ENCODE measurements around the gene ENOX1.
"Not testable (repeated sequence)": the region's sequence is repeated elsewhere in the genome, so short reads cannot be mapped to it uniquely, and the experiment has no call there.

ENOX1 gene

DNA sequence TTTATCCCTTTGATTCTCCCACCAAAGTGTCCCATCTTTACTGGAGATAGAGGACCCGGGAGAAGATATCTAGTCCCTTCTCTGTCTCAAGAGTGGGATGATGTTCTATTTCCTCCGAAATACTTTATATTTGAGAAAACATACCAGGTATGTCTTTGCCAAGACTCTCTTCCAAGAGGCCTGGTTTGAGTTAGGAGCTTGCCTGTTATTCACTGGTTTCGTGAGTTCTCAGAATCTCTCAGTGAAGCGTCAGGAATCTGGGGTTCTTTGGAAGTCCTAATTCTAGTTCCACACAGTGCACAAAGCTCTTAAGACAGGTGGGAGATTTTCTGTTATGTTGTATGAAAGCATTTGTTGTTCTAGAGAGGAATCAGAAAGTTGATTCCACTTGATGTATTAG, 581.4 kb downstream of the ENOX1 start:
- DNase-seq (ENCODE audit: low read depth) = no peak

DNA sequence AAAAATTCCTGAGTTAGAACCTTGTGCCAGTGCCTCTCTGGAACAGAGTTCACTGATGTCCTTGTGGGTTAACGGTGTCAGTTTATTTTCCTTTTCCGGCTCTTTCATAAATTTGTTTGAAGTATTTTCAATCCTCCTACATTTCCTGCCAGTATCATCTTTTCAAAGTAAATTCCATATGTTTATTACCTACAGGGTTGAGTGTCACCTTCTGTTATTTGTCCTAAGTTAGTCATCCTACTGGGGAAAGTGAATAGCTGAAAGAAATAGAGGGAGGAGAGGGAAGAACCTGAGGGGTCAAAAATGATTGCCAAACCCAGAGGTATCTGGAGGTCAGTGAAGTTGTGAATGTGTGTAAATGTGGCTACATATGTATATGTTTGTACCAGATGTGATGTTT, 582.2 kb downstream of the ENOX1 start:
- DNase-seq (ENCODE audit: low read depth) = no peak

DNA sequence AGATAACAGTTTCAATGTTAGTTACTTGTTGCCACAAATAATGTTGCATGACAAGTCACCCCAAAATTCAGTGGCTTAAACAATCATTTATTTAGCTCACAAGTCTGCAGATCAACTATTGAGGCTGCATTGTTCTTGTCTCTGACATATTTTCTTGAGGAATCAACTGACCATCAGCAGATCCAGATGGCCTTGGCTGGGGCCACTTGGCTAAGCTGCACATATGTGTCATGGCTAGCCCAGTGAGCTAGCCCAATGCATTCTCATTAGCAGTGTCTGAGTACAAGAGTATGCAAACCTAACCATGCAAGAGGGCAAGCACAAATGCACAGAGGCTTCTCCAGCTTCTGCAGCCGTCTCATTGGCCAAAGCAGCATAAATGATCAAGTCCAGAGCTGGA, 583.0 kb downstream of the ENOX1 start:
- no peak for DNase-seq (ENCODE audit: low read depth)

DNA sequence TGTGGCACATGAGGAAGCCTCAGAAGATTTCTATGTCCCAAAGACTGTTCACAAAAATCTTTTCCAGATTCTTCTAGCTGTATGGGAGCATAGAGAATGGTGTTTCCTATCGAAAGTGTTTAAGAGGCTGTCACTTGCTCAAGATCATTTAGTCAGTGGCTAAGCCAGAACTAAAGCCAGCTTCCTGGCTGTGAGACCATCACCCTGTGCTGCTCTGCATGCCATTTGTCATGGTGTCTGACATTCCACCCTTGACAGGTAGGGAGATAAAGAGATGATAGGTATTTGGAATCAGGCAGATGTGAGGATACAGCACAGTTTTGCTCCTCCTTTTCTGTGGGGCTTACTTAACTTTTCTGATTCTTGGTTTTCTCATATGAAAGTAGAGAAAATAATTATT, 586.0 kb downstream of the ENOX1 start:
- no peak for DNase-seq (ENCODE audit: low read depth)

DNA sequence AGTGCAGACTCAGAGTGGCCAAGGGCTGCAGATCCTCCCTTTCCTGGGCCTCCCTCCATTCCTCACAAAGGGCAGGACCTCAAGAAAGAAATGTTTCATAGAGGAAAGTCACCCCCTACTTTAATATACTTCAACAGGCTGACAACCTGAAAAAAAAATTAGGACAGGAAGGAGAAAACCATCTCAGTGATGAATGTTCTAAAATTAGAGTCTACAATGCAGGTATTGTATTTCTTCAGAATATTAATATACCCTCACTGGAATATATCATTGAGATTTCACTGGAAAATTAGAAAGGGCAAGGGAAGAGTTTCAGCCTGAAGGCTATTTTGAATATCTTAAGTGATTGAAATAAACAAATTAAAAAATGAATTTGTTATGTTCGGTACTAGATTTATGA, 586.5 kb downstream of the ENOX1 start:
- no peak for DNase-seq (ENCODE audit: low read depth)

DNA sequence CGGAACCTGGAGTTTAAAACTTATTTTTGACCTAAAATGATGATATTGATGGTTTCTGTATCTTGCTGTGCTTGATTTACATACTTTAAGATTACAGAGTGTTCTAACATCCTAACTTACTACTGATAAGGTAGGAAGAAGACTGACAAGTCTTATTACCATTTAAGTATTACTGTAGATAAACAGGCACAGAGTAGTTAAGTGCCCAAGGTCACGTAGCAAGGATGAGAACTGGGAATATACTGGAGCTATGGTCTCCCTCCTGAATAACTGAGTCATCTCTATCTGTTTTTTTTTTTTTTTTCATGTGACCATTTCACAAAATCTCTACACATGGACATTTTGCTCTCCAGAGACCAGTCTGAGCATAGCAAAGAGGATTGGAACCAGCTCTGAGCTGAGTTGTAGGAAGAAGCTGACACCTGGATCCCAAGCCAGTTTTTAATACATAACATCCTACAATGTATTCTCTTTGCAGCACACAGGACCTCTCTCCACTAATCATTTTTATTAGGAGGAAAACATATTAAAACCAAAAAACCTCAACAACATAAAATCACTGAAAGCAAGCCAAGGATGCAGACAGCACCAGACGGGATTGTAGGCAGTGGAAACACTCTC, 589.9 kb downstream of the ENOX1 start:
- no peak for DNase-seq (ENCODE audit: low read depth)

DNA sequence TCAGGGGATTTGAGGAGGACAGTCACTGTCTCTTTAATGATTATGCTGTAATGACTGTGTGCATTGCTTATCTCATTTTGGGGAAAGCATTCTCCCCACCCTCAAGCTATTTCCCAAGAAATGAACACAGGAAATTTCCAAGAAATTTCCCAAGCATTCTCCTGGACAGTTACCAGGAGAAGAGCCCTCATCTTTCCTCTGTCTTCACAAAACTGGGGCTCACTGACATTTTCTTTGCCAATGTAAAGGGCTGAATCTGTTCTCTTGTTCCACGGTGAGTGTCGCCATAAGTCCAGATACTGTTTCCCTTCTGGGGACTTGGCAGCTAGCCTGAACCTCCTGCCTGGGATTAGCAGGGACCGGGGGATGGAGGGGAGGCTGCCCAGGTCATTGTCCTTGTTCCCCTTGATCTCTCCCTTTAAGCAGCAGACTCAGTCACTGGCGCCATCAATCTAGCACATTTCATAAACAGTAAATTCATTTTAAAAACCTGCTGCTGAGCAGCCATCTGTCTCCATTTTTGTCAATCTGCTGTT, 590.6 kb downstream of the ENOX1 start:
- no peak for DNase-seq (ENCODE audit: low read depth)

DNA sequence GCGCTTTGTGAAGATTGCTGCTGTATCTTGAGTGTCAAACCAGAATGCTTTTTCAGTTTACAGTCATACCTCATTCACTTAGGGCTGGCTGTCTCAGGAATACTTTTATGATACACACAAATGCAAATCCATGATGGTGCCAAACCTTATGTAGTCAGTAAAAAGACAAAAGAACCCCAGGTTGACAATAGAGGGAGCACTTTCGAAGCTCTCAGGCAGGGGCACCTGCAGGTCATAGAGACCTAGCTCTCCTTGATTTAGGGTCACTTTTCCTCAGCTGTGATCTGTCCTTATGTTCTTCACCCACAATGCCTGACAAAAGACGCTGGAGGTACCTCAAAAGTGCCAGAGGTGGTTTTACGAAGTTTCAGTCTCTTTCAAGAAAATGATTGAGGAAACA, 591.2 kb downstream of the ENOX1 start:
- DNase-seq (ENCODE audit: low read depth) = no peak

DNA sequence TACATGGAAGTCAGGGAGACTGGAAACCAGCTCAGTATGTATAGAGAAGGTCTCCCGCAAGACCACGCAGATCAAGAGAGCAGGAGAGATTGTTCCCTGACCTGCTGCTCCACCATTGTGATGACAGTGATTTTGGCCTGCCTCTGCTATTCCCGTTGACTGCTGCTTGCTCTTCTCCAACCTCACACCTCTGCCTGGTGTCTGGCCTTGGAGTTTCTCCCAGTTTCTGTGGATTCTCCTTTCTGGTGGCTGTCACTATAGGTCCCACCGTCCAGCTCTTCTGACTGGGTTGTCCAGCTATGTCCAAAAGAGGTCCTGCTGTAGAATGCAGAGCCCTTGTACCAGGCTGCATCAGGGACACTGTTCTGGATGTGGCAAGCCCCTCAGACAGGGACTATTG, 591.7 kb downstream of the ENOX1 start:
- DNase-seq (ENCODE audit: low read depth) = no peak

DNA sequence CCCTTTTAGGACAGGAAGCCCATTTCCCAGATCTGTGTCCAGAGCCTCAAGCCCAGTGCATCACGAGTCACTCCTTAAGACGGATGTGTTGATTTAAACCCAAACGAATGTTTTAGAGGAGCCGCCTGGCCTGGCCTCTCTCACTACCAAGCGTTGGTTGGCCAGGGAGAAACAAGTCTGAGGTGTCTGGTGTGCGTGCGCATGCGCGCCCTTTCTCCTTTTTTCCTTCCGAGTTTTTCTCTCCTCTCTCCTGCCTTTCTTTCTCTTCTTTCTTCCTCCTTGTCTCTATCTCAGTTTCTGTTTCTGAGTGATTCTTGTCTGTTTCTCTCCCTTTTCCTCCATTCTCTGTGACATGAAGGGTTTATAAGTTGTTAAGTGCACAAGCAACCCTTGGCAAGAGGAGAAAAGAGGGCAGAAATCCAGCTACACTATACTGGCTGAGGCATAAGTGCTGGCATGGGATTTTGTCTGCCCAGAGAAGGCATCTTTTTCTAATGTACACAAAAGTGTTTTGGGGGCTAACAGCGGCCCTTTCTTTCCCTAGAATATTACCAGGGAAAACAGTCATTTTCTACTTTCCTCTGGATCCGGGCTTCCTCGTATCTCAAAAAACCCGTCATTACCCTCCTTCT, 592.9 kb downstream of the ENOX1 start:
- no peak for DNase-seq (ENCODE audit: low read depth)

DNA sequence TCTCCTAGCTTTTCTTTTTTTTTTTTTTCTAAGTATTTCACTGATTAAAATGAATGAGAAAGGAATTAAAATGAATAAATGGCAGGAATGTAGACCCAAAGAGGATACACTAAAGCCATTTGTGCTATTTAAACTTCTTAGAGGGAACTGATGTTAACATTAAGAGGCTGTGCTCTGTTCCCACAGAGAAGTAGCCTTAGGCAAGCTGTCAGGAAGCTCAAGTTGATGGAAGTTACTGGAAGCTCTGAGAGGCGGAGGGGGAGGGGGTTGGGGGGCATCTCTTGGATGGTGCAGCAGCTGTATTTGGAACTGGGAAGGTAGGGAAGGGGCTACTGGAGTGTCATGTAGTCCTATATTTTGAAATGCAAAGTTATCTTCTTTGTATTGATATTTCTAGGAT, 595.2 kb downstream of the ENOX1 start:
- DNase-seq (ENCODE audit: low read depth) = no peak

DNA sequence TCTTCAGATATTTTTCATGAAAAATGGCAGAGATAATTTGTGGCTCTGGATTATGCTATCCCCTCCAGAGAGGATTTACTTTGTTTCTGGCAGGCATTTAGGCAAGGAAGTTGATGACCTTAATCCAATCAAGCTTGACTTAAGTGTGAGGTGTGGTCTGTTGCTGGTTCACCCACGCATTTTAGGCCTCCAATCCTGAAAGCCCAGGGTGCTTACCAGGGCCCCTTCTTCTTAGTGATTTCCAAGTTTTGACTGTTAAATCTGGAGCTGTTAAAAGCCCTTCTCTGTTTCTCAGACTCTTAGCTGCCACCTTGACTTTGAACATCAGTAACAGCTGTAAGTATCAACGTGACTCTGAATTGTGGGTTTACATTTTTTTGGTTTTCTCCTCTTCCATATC, 601.5 kb downstream of the ENOX1 start:
- no peak for DNase-seq (ENCODE audit: low read depth)

DNA sequence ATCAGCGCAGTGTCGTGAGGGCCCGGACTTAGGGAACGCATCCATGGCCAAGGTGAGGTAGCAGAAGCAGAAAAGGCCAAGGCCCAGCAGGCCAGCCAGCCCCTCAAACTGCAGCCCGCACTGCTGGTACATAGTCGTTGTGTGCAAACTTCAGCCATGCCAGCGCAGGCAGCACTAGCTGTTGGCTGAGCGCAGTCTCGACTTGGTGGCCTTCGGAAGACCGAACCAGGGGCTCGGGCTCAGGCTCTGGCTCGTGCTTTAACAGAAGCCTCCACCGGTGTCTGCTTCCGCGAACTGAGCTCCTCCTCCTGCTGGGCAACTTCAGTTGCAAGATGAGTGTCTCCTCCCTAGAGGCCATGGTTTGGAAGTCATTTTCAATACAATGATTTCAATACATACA, 605.9 kb downstream of the ENOX1 start:
- no peak for DNase-seq (ENCODE audit: low read depth)

DNA sequence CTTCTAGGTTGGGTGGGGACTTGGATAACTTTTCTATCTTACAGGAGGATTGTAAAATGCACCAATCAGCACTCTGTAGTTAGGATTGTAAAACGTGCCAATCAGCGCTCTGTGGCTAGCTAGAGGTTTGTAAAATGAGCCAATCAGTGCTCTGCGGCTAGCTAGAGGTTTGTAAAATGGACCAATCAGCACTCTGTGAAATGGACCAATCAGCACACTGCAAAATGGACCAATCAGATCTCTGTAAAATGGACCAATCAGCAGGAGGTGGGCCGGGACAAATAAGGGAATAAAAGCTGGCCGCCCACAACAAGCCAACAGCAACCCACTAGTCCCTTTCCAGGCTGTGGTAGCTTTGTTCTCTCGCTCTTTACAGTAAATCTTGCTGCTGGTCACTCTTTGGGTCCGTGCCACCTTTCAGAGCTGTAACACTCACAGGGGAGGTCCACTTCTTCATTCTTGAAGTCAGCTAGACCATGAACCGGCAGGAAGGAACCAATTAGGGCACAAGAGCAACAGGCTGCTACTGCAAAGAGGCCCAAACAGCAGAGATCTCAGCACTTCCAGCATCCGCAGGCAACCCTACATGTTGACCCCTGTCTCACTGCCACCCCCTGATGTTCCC, 606.6 kb downstream of the ENOX1 start:
- no peak for DNase-seq (ENCODE audit: low read depth)

DNA sequence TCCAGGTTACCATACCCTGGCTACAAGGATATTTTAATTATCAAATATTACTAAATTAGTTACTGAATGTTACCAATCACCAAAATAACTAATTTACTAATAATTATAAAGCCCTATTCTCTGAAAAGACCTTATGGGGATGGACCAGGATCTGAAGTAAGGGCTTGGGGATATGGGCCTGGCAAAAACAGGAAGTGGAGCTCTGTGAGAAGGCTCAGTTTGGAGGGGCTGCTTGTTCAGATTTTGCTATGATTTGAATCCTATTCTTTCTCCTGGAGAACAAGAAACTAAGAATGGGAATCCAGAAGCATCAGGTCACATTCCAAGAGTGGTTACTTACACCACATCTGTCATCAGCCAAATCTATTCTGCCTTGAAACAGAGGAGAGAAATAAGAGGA, 615.3 kb downstream of the ENOX1 start:
- no peak for DNase-seq (ENCODE audit: low read depth)

DNA sequence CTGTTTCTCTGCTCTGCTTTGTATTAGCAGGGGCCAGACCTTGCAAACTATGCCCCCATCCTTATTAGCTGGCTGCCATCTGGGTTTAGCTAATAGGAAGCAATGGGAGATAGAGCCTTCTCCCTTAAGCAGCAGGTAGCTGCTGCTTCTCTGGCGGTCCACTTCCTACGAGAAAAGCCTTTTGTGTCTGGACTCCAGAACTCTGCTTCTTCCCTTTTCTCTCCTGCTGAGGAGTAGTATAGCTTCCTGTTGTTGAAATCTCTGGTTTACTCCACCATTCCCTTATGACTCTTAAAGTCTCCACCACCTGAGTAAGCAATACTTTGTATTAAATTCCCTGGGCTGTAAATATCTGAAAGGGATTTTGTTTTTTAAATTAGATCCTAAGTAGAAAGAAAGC, 616.3 kb downstream of the ENOX1 start:
- DNase-seq (ENCODE audit: low read depth) = no peak

DNA sequence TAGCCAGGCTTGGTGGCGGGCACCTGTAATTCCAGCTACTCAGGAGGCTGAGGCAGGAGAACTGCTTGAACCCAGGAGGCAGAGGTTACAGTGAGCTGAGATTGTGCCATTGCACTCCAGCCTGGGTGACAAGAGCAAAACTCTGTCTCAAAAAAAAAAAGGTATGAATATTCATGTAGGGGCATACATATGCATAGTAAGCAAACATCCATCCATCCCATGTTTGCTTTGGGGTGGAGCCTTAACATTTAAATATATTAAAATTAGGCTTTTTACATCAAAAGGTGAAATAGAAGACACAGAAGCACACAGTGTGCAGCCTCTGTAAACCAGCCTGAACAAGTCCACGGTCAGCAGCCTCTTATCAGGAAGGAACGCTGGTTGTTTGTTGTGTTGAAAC, 618.3 kb downstream of the ENOX1 start:
- not testable (repeated sequence) for DNase-seq (ENCODE audit: low read depth)

DNA sequence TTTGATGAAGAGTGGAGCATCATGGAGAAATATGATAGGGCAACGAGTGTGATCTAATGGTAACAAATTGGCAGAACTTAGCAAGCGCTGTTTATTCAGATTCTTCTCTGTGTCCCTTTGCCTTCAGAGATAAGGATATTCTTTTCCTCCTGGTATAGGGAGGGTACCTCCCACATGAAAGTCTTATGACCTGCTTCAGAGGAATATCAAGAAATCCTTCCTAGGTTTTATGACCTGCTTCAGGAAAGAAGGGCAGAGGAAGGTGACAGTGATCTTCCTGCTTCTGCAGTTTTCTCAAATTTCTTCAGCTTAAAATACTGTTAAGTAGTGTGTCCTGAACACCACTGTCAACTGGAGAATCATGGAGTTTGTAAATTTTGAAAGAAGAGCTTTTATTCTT, 619.0 kb downstream of the ENOX1 start:
- DNase-seq (ENCODE audit: low read depth) = no peak

DNA sequence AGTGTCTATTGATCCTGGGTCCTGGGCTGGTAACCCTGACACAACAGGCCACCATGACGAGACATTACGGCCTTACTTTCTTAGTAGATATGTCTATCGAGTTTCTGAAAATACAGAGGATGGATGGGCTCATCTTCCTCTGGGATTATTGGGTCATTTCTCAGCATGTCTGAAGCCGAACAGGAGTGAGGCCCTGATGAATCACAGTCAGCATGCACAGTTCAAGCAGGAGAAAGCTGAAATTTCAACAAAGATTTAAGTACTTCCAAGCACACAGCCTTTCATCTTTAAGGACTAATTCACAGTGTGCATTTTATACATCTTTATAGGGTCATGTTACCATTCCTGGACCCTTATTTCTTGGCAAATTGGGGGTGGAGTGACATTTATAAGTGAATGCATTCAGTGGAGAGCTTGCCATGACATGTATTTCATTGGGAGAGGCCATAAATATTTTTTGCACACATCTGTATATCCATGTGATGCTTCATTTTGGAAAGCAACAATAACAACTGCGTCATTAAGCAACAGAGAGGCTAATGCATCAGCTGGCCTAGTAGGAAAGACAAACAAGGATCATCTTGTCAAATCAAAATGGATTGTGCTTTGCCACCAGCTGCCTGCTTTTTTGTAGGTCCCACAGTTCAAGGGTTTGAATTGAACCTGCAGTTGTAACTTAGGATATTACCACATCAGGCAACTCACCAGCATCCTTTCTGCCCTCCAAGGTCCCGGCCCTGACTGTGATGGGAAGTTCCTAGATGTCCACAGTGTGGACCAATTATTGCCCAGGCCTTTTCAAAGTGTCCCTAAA, 619.9 kb downstream of the ENOX1 start:
- DNase-seq (ENCODE audit: low read depth) = no peak
